H1 (cell line): Measurements from ENCODE around the gene TNC.

ENCODE experiments used
- CTCF ChIP-seq, 3 experiments: IDR thresholded peaks; 1 replicate in 2 of 3; 2 replicates in 1 of 3; pipeline versions ENCODE4 v1.5.1 to v1.6.1; 2011; ENCODE audit warnings: low read length in 3 of 3, mild to moderate bottlenecking in 3 of 3, inconsistent platforms in 2 of 3, low read depth in 1 of 3, moderate library complexity in 1 of 3; ENCODE audit not compliant: insufficient read depth in 1 of 3; ENCODE audit errors: control extremely low read depth in 1 of 3
- EZH2 ChIP-seq: fragments of 200-600 bp; sonication (generic); IDR thresholded peaks from 2 replicates; pipeline ENCODE4 v1.7.1; 2012; ENCODE audit warnings: low read depth, mild to moderate bottlenecking, moderate library complexity, low read length, inconsistent platforms; ENCODE audit not compliant: severe bottlenecking
- ZNF274 ChIP-seq: IDR thresholded peaks from 2 replicates; pipeline ENCODE4 v1.7.0; 2012; ENCODE audit warnings: low read length, borderline replicate concordance; ENCODE audit errors: extremely low read depth

GRCh38 chr9:115016344-115016743 lies 101.6 kb downstream of the TNC start:
- no peak for TF ChIP-seq ZNF274
- TF ChIP-seq CTCF (IDR thresholded peaks at IDR 0.05; ENCODE audit: control extremely low read depth in 1 of 3, insufficient read depth in 1 of 3, low read depth in 1 of 3, low read length in 3 of 3) = no peak
- TF ChIP-seq EZH2 = no peak
